ENCODE measurements around the gene SEPTIN7.

DNA sequence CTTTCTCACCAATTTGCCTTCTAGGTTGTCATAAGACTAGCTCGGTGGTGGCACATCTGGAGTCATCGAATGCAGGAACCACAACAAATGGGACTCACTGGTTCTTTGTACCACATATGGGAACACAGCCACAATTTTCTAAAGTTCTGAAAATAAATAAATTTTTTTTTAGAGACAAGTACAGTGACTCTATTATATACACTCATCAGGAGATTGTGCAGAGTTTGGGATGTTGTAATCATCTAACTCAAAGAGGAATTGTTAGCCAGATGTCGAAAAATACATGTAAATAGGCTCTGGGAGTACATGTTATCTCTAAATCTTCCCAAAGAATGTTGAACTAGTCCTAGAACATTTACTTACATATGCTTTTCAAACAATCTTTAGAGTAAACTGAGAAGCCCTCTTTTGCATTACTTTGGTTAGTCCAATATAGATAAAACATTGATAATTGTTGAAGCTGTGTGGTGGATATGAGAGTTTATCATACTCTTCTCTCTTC lies 19.6 kb upstream of the SEPTIN7 start:
- TF ChIP-seq, protein P1, sequence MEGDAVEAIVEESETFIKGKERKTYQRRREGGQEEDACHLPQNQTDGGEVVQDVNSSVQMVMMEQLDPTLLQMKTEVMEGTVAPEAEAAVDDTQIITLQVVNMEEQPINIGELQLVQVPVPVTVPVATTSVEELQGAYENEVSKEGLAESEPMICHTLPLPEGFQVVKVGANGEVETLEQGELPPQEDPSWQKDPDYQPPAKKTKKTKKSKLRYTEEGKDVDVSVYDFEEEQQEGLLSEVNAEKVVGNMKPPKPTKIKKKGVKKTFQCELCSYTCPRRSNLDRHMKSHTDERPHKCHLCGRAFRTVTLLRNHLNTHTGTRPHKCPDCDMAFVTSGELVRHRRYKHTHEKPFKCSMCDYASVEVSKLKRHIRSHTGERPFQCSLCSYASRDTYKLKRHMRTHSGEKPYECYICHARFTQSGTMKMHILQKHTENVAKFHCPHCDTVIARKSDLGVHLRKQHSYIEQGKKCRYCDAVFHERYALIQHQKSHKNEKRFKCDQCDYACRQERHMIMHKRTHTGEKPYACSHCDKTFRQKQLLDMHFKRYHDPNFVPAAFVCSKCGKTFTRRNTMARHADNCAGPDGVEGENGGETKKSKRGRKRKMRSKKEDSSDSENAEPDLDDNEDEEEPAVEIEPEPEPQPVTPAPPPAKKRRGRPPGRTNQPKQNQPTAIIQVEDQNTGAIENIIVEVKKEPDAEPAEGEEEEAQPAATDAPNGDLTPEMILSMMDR (IDR thresholded peaks at IDR 0.05; ENCODE audit: insufficient read depth, low read depth, low read length), result no peak
- TF ChIP-seq EZH2 (IDR thresholded peaks at IDR 0.05; ENCODE audit: insufficient read depth, low read length), result no peak

All from astrocyte (in vitro differentiated cells and primary cell).